ENCODE measurements around the gene PDE10A.

The PDE10A gene

DNA sequence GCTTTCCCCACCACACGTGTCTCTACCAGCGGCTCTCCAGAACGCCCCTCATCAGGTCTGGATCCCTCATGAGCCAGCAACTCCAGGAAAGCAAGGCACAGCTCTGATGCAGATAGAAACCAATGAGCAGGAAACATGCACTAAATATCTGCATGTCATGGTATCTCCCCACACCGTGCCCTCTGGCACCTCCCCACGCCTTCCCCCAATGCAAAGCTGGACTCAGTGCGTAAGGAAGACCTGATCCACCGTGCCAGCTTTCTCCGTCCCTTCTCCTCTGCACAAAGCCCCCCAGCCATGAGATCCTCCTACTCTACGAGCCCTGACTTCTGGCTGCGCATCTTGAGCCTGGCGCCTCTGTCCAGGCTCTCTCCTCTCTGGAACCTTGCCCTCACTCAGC lies 9.4 kb downstream of the PDE10A start:
- no peak for DNase-seq

DNA sequence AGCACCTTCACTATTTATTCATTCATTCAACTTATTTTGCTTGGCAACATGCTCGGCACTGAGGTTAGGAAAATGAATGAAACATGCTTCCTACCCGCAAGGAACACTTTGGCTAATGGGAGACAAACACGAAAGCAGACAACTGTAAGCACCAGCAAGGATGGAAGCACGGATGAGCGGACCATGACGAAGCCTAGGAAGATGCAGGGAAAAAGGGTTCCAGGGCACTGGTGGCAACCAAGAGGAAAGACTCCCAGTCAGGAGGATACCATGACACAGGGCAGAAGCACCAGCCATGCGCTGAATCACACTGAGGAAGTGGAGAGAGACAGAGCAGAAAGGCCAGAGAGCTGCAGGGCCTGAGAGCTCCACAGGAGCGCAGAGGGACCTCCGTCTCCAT lies 9.8 kb downstream of the PDE10A start:
- DNase-seq: no peak

GRCh38 chr6:165652766-165653165 lies 10.3 kb downstream of the PDE10A start:
- DNase-seq: no peak

GRCh38 chr6:165649166-165650137 lies 13.6 kb downstream of the PDE10A start:
- DNase-seq: no peak

- no peak for DNase-seq
These were observed 16.0 kb downstream of the PDE10A start for GRCh38 chr6:165647041-165647440.

DNA sequence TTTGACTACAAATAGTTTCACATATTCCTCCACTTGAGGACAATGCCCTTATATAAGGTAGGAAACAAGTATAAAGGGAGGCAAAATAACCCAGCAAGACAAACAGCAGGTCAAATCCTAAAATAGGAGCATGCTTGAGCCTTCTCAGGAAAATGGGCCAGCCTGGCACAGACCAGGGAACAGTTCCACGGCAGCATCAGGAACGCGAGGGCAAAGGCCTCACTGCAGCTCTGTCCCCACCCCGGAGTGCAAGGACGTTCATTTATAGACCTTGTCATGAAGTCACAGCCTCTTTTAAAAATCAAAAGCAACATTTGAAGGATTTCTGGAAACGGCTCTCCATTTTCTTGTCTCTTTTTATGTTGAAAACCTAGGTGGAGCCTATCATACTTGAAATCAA lies 17.1 kb downstream of the PDE10A start:
- DNase-seq: no peak

- no peak for DNase-seq
These were observed 18.3 kb downstream of the PDE10A start for GRCh38 chr6:165644586-165645266.

DNA sequence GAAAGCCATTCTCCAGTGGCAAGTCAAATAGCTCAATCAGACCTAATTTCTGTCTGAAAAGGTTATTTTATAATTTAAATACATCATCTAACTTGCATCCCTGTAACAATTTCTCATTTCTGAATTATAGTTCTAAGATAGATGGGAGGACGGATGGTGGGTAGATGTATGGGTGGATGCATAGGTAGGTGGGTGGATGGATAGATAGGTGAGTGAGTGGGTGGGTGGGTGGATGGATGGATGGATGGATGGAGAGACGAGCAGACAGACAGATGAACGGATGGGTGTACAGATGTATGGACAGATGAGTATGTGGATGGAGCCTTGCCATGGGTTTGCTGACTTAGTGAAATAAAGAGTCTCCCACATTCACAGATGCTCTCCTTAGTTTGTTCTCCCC lies 20.0 kb downstream of the PDE10A start:
- no peak for DNase-seq

- DNase-seq: no peak
These were observed 21.3 kb downstream of the PDE10A start for GRCh38 chr6:165641672-165642156.

GRCh38 chr6:165640806-165641205 lies 22.2 kb downstream of the PDE10A start:
- no peak for DNase-seq

- DNase-seq: no peak
These were observed 24.5 kb downstream of the PDE10A start for GRCh38 chr6:165638530-165638929.

GRCh38 chr6:165637586-165637985 lies 25.5 kb downstream of the PDE10A start:
- no peak for DNase-seq

GRCh38 chr6:165636402-165637048 lies 26.5 kb downstream of the PDE10A start:
- DNase-seq: no peak

DNA sequence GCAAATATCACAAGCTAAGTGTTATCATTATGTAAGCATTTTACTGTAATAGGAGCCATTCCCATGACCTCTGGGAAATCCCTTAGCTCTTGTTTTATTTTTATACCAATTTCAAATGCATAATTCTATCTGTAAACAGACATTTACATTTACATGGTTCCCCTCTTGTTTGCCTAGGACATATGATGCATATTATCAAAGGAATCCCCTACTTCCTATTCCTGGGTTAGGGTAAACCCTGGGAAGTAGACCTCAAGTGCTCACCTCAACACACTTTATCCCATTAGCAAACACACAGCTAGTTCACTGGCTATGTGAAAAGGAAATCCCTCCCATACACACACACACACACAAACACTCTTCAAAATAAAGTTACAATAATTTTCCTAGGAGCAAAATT lies 27.1 kb downstream of the PDE10A start:
- no peak for DNase-seq

GRCh38 chr6:165634101-165634880 lies 28.8 kb downstream of the PDE10A start:
- no peak for DNase-seq

DNA sequence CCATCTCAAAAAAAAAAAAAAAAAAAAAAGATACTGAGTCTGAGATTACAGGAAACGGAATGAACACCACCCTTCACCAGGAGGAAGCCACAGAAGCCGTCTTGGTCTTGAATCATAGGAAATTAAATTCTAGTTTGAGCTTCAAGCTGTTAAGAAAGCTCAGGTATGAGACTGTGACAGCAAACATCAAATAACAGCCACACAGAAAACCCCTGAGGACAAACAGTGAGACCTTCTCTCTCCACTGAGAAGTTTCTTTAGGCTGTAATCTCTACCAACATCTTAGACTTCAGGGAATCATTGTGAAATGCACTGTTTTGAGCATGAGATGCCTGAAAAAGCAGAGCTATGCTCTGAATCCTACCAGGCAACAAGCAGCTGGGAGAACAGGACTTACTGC lies 30.8 kb downstream of the PDE10A start:
- DNase-seq: no peak

- DNase-seq: no peak
These were observed 32.5 kb downstream of the PDE10A start for GRCh38 chr6:165630544-165630953.

DNA sequence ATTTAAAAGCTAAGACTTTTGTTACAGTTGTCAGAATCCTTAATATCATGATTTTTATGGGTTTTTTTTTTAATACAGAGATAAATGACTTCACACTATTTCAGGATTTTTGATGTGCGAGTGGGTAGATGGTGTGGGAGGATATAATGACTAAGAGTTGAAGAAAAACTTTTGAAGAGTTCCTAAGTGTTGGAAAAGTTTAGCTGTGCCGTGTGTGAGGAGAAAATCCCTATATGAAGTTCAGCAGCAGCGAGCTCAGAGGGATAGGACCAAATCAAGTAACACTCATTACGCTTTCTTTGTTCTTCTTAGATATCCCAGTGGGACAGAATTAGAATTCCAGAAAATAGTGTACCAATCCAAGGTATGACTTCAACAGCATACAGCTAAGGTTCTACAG lies 34.1 kb downstream of the PDE10A start:
- no peak for DNase-seq

DNA sequence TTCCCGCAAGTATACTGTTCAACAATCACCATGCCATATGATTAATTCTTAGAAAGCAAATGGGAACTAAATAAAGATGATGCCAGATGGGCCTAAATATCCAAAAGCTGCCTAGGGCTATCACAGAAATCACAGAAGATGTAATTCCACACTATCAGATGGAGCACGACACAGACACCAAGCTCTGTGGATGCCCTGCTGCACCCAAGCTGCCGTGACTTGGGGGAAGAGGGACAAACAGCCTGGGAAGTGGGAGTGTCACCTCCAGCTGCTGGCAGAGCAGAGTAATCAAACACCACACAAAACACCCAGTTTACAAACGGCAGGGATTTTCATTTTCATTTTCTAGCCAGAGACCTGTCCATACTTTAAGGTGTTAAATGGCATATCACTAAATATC lies 35.7 kb downstream of the PDE10A start:
- DNase-seq: no peak

DNA sequence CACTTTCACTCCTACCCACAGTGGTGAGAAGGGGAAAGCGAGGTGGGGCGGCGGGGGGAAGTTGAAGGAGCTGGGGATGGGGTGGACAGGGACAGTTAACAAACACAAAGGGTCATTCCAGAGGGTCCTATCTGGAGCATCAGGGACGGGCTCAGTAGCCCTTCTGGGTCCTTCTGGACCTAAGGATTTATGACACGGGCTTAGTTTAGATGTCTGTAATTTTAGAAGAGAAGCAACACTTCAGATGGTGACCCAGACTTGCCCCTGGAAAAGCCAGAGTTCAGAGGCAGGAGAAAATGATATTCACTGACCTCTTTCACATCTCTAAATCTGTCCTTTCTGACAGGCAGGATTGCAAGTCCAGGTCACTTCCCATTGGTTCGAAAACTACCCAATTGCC lies 36.3 kb downstream of the PDE10A start:
- DNase-seq: no peak

- DNase-seq: no peak
These were observed 38.0 kb downstream of the PDE10A start for GRCh38 chr6:165624871-165625639.

DNA sequence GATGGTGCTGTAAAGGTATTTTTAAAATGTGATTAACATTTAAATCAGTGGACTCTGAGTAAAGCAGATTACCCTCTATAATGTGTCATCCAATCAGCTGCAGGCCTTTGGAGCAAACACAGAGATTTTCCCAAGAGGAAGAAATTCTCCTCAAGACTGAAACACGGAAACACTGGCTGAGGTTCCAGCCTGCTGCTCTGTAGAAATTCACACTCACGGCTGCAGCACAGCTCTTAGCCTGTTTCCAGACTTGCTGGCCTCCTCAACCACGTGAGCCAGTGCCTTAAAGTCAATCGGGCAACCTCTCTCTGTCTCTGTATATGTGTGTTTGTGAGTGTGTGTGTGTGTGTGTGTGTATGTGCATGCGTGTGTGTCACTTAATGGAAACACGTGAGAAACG lies 41.1 kb downstream of the PDE10A start:
- DNase-seq: no peak

Data from DMS 273 treated with DMSO at 0.1 percent for 48 hours (cell line).